Hypothalamus (tissue), 51 donors: ENCODE results near the gene LLGL1.

Source experiments
- DNase-seq, 51 donors: peaks; one replicate each; lab custom pipeline; 2025; lab: John Stamatoyannopoulos, UW

Gene LLGL1

GRCh38 chr17:18250259-18250658 is 24.8 kb downstream of the LLGL1 start:
- no peak for DNase-seq

GRCh38 chr17:18250708-18251107 is 25.3 kb downstream of the LLGL1 start:
- no peak for DNase-seq

- DNase-seq = no peak
These were observed 25.8 kb downstream of the LLGL1 start for GRCh38 chr17:18251204-18251603.

GRCh38 chr17:18252160-18252559 is 26.7 kb downstream of the LLGL1 start:
- DNase-seq = no peak

GRCh38 chr17:18253187-18253884 is 27.9 kb downstream of the LLGL1 start:
- no peak for DNase-seq

GRCh38 chr17:18253947-18254821 is 28.7 kb downstream of the LLGL1 start:
- DNase-seq = no peak

- DNase-seq = no peak
These were observed 29.6 kb downstream of the LLGL1 start for GRCh38 chr17:18254888-18255649.

GRCh38 chr17:18256351-18256750 is 30.9 kb downstream of the LLGL1 start:
- no peak for DNase-seq

GRCh38 chr17:18256776-18257175 is 31.3 kb downstream of the LLGL1 start:
- DNase-seq = no peak

GRCh38 chr17:18257268-18257981 is 32.0 kb downstream of the LLGL1 start:
- peak in 7 of 51 donors; percentile 19 to 71 (median 46) for DNase-seq

- peak in 47 of 51 donors; percentile 7 to 82 (median 61) for DNase-seq
These were observed 32.5 kb downstream of the LLGL1 start for GRCh38 chr17:18257982-18258355.

- peak in 46 of 51 donors; percentile 18 to 89 (median 56) for DNase-seq
These were observed 33.1 kb downstream of the LLGL1 start, which contains the start of gene FLII for GRCh38 chr17:18258356-18259038. Gene FLII (minus strand): TSS chr17:18258738. CDS start chr17:18258690, 48 bp downstream.

GRCh38 chr17:18259621-18260331 is 34.3 kb downstream of the LLGL1 start:
- DNase-seq = no peak

- peak; percentile 36 to 96 (median 91) for DNase-seq
These were observed 35.1 kb downstream of the LLGL1 start, which contains the start of gene MIEF2 for GRCh38 chr17:18260332-18261145. Gene MIEF2 (plus strand): TSS chr17:18260662. CDS start chr17:18262721, 2,059 bp downstream.

GRCh38 chr17:18261146-18261515 is 35.7 kb downstream of the LLGL1 start:
- peak in 17 of 51 donors; percentile 10 to 80 (median 38) for DNase-seq

- DNase-seq = no peak
These were observed 36.2 kb downstream of the LLGL1 start for GRCh38 chr17:18261659-18262058.

GRCh38 chr17:18262111-18262510 is 36.7 kb downstream of the LLGL1 start:
- no peak for DNase-seq

- no peak for DNase-seq
These were observed 37.2 kb downstream of the LLGL1 start for GRCh38 chr17:18262641-18263040.
